SIG-M5 treated with dmso at 0.1 percent for 504 hours (cell line): Measurements from ENCODE around the gene CEP128.

ENCODE experiments used
- DNase-seq: peaks from one replicate; lab custom pipeline; 2025; ENCODE audit not compliant: unreplicated experiment; lab: John Stamatoyannopoulos, UW

The CEP128 gene

DNA sequence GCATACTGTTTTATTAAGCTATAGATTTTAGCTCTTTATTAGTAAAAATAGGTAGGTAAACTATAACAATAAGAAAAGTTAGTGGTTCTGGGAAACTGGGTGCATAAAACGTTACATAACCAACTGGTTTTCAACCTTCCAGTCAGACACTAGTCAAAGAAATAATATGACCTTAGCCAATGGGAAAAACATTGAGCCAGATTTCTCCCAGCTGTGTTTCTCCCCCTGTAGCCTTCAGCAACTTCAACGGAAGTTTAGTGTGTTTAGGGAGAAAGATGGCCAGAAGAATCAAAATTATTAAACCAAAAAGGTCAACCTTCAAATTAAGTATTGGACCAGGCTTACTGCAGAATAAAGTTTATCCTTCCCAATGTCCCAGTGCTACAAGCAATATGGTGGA, 446.8 kb downstream of the CEP128 start:
- DNase-seq, result no peak

DNA sequence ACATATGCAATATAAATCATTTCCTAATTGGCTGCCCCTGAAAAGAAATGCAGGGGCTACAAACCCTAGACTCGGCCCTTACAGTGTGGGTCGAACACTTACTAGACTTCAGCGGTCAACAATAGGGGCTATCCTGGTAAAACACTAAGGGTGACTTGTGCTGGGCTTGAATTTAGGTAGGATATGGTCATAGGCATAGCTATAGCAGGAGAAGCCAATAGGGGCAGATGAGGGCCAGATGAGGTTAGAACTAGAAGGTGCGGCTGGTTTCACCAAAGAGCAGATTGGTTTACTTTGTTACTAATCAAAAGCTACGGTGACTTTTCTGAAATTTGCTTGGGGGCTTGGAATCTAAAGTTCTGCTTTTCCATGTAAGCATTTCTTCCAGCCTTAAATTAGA, 447.9 kb downstream of the CEP128 start:
- no peak for DNase-seq

DNA sequence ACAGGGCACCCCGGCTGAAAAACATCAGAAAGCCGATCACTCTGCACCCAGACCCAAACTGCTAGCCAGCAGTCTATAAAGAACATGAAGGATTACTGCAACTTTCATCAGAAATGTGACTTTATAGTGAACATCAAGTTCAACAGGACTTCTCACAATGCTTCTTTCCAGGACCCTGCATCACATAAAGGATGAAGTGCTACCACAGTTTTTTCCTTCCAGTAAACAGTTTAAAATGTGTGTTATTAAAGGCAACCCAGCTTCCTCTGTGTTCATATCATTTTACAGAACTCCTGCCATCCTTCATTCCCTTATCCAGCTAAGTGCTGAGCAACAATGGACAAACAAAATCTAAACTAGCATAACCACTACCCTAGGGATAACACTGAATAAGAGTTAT, 449.9 kb downstream of the CEP128 start:
- DNase-seq, result no peak

DNA sequence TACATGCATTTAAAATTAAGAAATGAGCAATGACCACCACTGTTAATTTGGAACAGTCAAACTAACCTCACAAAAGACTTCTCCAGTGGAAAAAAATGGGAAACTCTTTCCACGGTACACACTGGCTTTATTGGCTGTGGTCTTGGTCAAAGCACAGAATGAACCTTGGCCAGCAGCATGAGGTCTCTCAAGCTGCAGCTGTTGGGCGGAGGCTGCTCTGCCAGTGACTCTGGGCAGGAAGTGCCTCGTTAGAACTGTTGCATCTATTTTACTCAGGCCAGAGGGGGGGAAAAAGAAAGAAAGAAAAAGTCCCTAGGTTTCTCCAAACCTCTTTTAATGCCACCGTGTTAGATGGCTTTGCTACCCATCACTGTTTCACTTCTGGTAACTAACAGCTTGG, 450.4 kb downstream of the CEP128 start:
- DNase-seq, result no peak

- DNase-seq, result no peak
Measured at GRCh38 chr14:80489513-80489912, 452.0 kb downstream of the CEP128 start.

DNA sequence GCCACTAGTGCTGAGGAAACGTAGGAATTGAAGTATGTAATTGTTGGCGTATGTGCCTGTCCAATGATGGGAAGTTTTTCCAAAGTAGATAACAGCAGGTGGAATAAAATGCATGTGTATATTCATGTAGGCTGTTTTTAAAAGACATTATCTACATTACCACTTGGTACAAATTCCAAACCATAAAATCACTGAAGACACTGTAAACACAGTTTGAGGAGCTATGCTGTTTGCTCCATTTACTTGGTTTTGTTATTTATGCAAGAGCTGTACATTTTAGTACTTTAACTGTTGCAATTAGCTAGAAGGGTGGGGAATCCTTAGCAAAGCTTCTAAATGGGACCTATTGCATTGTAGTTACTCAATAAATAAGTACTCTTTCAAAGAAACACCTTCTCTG, 455.8 kb downstream of the CEP128 start:
- no peak for DNase-seq

GRCh38 chr14:80483331-80483730, 458.2 kb downstream of the CEP128 start:
- no peak for DNase-seq

DNA sequence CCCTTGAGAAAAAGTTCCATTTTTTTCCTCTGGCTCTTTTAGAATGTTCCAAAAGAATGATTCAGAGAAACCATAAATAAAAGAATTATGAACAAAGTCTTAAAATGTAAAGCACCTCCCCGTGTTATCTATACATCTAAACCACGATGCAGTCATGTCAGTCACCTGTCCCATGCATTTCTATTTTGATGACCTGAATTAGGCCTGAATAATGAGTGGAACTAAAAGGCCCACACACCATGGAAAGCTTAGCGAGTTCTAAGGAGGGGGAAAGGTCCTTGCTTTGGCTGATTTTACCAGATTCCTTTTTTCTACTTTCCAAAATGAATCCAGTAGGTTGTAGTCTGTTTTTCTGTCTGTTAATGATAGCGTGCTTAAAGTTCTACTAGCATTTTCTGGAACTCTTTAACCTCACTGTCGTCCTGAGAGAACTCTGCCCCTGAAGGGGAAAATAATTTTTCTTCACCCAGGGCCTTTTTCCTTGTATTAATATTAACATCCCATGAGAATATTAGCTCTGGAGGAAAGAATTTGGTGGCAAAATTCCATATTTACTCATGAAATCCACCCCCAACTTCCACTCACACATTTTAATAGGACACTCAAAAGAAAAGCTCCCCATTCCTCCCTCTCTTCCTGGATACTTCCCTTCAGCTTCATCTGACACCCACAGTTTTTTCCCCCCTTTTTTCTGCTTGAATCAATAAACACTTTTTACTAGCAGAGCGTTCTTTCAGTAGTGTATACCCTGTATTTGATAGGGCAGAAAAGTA, 464.0 kb downstream of the CEP128 start:
- no peak for DNase-seq

DNA sequence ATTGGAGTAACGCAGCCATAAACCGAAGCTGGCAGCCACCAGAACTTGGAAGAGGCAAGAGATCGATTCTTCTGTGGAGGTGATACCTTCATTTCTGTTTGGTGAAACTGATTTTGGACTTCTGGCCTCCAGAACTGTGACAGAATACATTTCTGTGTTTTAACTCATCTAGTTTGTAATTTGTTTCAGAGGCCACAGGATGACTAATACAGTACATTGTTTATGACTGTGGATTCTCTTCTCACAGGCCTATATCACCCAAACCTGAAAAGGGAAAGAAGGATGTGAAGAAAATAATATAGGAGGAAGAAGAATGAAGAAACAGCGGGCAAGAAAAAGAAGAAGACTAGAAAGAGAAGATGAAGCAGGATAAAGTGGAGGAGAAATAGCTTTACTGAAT, 466.5 kb downstream of the CEP128 start:
- DNase-seq, result no peak

GRCh38 chr14:80468331-80469122, 473.0 kb downstream of the CEP128 start:
- no peak for DNase-seq

DNA sequence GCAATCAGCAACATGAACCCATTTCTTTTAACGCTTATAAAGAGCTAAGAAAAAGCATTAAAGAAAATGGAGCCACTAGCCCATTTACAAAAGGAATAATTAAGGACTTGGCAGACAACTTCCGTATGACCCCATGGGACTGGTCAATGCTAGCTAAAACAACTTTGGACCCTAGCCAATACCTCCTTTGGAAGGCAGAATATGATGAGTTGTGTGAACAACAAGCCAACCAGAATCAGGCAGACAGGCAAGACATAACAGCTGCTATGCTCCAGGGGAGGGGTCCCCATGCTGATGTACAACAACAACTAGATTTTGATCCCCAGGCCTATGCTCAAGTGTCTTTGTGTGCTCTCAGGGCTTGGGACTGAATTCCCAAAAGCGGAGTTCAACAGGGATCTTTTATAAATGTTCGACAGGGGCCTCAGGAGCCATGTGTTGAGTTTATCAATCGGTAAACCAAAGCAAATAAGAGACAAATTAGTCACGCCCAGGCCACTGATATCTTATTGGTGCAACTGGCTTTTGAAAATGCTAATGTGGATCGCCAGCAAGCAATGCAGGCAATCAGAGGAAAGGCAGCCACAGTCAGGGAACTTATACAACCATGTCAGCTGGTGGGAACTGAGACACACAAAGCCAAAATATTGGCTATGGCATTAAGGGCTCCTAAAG, 475.9 kb downstream of the CEP128 start:
- no peak for DNase-seq

GRCh38 chr14:80464531-80465149, 476.9 kb downstream of the CEP128 start:
- DNase-seq, result no peak

- DNase-seq, result no peak
Measured at GRCh38 chr14:80456209-80456608, 485.3 kb downstream of the CEP128 start.

GRCh38 chr14:80455031-80455430, 486.5 kb downstream of the CEP128 start:
- no peak for DNase-seq

DNA sequence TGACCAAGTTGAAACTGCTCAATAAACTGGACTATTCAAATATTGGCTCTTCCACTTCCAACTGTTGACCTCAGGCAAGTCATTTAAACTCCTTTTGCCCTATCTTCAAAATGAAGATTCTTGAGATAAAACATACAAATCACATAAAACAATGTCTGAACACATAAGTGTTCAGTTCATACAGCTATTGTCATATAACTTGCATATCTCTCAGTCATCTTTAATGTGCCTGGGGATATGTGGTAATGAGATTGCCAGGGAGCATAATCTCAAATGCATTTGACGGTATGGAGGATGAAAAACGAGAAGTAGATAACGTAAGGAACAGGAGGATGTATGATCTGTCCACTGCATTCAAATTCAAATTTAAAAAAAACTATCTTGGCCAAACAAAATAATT, 493.3 kb downstream of the CEP128 start:
- no peak for DNase-seq

GRCh38 chr14:80447392-80447791, 494.1 kb downstream of the CEP128 start:
- DNase-seq, result no peak
